Adrenal gland (tissue), 5 donors: ENCODE data around the gene NKTR.

Experiments
- CTCF ChIP-seq, 6 experiments: fragments of 450-650 bp in 4 of 6; fragments of 200-600 bp in 2 of 6; sonication (generic) in 1 of 6; IDR thresholded peaks; 1 replicate in 5 of 6; 2 replicates in 1 of 6; pipeline versions ENCODE4 v1.5.1 to v1.8.0; 2016 to 2021; ENCODE audit warnings: antibody characterized with exemption in 6 of 6, mild to moderate bottlenecking in 2 of 6, moderate library complexity in 1 of 6
- POLR2A ChIP-seq, 2 donors: fragments of 450-650 bp; IDR thresholded peaks; one replicate each; pipeline ENCODE4 v1.6.1; 2017; ENCODE audit warnings: antibody characterized with exemption in 2 of 2, mild to moderate bottlenecking in 2 of 2, moderate library complexity in 1 of 2
- donor health status: DM: no; HTN: no; CAD: no.

- TF ChIP-seq CTCF (IDR thresholded peaks at IDR 0.05) (no peak), POLR2A (IDR thresholded peaks at IDR 0.05) (no peak)
Measured at GRCh38 chr3:42637001-42637400, 36.5 kb downstream of the NKTR start.
